Bone marrow (tissue), 2 donors: ENCODE measurements around the gene C5orf22.

Experiments
- DNase-seq, 2 donors: peaks; one replicate each; lab custom pipeline; 2025; lab: John Stamatoyannopoulos, UW

Gene C5orf22

GRCh38 chr5:31604644-31605043, 72.5 kb downstream of the C5orf22 start:
- no peak for DNase-seq
